OCI-LY7 (cell line): ENCODE measurements around the gene TANGO2. TPM values are rescaled to one million over a fixed set of nuclear protein-coding genes. Genes with fewer than 3 reads are reported as not detected.

Experiments used
- BruUV-seq: library from RNA; stranded (reverse); fragments of 400-500 nt; replicated peaks from 2 replicates; lab custom pipeline; 2021; lab: Mats Ljungman, UMichigan
- CTCF ChIA-PET: fragments of 300-600 bp; sonication (Branson Sonifier 250); formaldehyde crosslinking; loops from one replicate; lab custom pipeline; 2022; ENCODE audit warnings: antibody characterized with exemption; ENCODE audit not compliant: unreplicated experiment; lab: Charles Lee
- POLR2A ChIA-PET: fragments of 300-600 bp; sonication (Branson Sonifier 250); formaldehyde crosslinking; loops from one replicate; lab custom pipeline; 2022; ENCODE audit warnings: antibody characterized with exemption; lab: Charles Lee
- DNase-seq: peaks from one replicate; pipeline ENCODE4 v3.0.0-alpha.2; 2015; ENCODE audit warnings: low spot score
- H2AFZ ChIP-seq: fragments of 200-600 bp; sonication (generic), shearing (Covaris generic); 2 replicates; pipeline ENCODE4 v1.6.1; 2014; ENCODE audit warnings: mild to moderate bottlenecking, antibody characterized with exemption, low read length, moderate library complexity
- H3K27ac ChIP-seq: fragments of 200-600 bp; sonication (generic); 2 replicates; pipeline ENCODE4 v1.5.1; 2014; ENCODE audit warnings: mixed run types, low read depth, mild to moderate bottlenecking, moderate library complexity, low read length, inconsistent platforms; ENCODE audit not compliant: poor library complexity, severe bottlenecking
- H3K36me3 ChIP-seq: fragments of 200-600 bp; sonication (generic); 2 replicates; pipeline ENCODE4 v1.6.1; 2014; ENCODE audit warnings: mild to moderate bottlenecking, antibody characterized with exemption, low read length, moderate library complexity, mixed read lengths; ENCODE audit not compliant: insufficient read depth
- H3K4me1 ChIP-seq: fragments of 200-600 bp; sonication (generic); 2 replicates; pipeline ENCODE4 v1.5.1; 2014; ENCODE audit warnings: mild to moderate bottlenecking, low read length; ENCODE audit not compliant: insufficient read depth, poor library complexity, severe bottlenecking
- H3K4me2 ChIP-seq: fragments of 200-600 bp; sonication (generic); 2 replicates; pipeline ENCODE4 v1.6.1; 2014; ENCODE audit warnings: mild to moderate bottlenecking, low read length
- H3K4me3 ChIP-seq: fragments of 200-600 bp; sonication (generic); 2 replicates; pipeline ENCODE4 v1.5.1; 2014; ENCODE audit warnings: mild to moderate bottlenecking, low read depth, low read length; ENCODE audit not compliant: poor library complexity, severe bottlenecking
- H3K79me2 ChIP-seq: fragments of 200-600 bp; sonication (generic); 2 replicates; pipeline ENCODE4 v1.6.1; 2016; ENCODE audit warnings: low read depth, mild to moderate bottlenecking, low read length, moderate library complexity, mixed read lengths; ENCODE audit not compliant: insufficient read depth
- H3K9me2 ChIP-seq: fragments of 200-600 bp; sonication (generic); 2 replicates; pipeline ENCODE4 v1.6.1; 2016; ENCODE audit warnings: mild to moderate bottlenecking, low read length, mixed read lengths; ENCODE audit not compliant: insufficient read depth
- H3K9me3 ChIP-seq: fragments of 200-600 bp; sonication (generic); 2 replicates; pipeline ENCODE4 v1.6.1; 2014; ENCODE audit warnings: mild to moderate bottlenecking, mixed run types, low read length, mixed read lengths
- H4K20me1 ChIP-seq: fragments of 200-600 bp; sonication (generic); 2 replicates; pipeline ENCODE4 v1.6.1; 2014; ENCODE audit warnings: mild to moderate bottlenecking, antibody characterized with exemption, low read length, moderate library complexity, mixed read lengths; ENCODE audit not compliant: insufficient read depth
- EZH2phosphoT487 ChIP-seq: fragments of 200-600 bp; sonication (generic); IDR thresholded peaks from 2 replicates; pipeline ENCODE4 v1.6.1; 2018; ENCODE audit warnings: low read depth, borderline replicate concordance, mild to moderate bottlenecking, mixed run types, antibody characterized with exemption, low read length, moderate library complexity, mixed read lengths
- intact Hi-C: fragments of 100-400 bp; cut with micrococcal nuclease; formaldehyde crosslinking; loops from one replicate; pipeline ENCODE4 v1.10.0; 2022; ENCODE audit not compliant: unreplicated experiment
- total RNA-seq, 2 experiments: library from RNA; depleted of rRNA in 1 of 2; stranded (reverse); fragments of >200 nt in 1 of 2; shearing (Covaris generic) in 1 of 2; gene quantifications; 2 replicates each; pipeline ENCODE4 v1.2.3, GENCODE V29; 2014 to 2022
- TF ChIP-seq, protein P1 (sequence below): fragments of 200-600 bp; sonication (generic); conservative IDR thresholded peaks from 2 replicates; pipeline ENCODE4 v1.5.1; 2014; ENCODE audit warnings: mild to moderate bottlenecking, antibody characterized with exemption, low read length, moderate library complexity, mixed read lengths

The TANGO2 gene
- total RNA-seq, 2 experiments from 2014 or later: 18.3 to 23.3 TPM

DNA sequence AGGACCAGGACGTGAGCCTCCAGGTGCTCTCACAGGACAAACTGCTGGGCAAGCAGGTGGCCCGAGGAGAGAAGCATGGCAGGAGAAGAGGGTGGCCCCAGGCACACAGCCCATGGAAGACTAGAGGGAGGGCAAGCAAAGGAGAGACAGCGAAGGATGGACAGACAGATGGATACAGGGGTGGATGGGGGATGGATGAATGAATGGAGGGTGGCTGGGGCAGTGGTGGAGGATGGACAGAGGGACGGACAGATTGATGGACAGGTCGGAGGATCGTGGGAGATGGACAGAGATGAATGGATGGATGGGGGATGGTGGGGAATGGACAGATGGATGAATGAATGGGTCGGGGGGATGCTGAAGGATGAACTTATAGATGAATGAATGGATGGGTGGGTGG, 27.0 kb upstream of the TANGO2 start:
- Histone ChIP-seq H3K79me2 (no peaks in the 10 kb centered on the region), H3K4me3 (no peak overlapping the region), H3K4me2 (no peak overlapping the region), H3K36me3 (no peaks in the 10 kb centered on the region), H3K9me2 (no peaks in the 10 kb centered on the region), H3K9me3 (no peaks in the 10 kb centered on the region), H2AFZ (no peak overlapping the region), H3K27ac (no peak overlapping the region), H4K20me1 (no peaks in the 10 kb centered on the region), H3K4me1 (no peaks in the 10 kb centered on the region)
- ChIA-PET POLR2A (no interaction called here), CTCF (no interaction called here)
- BruUV-seq: no TSS peak
- intact Hi-C loops: no loop called here
- DNase-seq: no peak
- TF ChIP-seq, protein P1, sequence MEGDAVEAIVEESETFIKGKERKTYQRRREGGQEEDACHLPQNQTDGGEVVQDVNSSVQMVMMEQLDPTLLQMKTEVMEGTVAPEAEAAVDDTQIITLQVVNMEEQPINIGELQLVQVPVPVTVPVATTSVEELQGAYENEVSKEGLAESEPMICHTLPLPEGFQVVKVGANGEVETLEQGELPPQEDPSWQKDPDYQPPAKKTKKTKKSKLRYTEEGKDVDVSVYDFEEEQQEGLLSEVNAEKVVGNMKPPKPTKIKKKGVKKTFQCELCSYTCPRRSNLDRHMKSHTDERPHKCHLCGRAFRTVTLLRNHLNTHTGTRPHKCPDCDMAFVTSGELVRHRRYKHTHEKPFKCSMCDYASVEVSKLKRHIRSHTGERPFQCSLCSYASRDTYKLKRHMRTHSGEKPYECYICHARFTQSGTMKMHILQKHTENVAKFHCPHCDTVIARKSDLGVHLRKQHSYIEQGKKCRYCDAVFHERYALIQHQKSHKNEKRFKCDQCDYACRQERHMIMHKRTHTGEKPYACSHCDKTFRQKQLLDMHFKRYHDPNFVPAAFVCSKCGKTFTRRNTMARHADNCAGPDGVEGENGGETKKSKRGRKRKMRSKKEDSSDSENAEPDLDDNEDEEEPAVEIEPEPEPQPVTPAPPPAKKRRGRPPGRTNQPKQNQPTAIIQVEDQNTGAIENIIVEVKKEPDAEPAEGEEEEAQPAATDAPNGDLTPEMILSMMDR: no peak
- no peak for TF ChIP-seq EZH2phosphoT487

DNA sequence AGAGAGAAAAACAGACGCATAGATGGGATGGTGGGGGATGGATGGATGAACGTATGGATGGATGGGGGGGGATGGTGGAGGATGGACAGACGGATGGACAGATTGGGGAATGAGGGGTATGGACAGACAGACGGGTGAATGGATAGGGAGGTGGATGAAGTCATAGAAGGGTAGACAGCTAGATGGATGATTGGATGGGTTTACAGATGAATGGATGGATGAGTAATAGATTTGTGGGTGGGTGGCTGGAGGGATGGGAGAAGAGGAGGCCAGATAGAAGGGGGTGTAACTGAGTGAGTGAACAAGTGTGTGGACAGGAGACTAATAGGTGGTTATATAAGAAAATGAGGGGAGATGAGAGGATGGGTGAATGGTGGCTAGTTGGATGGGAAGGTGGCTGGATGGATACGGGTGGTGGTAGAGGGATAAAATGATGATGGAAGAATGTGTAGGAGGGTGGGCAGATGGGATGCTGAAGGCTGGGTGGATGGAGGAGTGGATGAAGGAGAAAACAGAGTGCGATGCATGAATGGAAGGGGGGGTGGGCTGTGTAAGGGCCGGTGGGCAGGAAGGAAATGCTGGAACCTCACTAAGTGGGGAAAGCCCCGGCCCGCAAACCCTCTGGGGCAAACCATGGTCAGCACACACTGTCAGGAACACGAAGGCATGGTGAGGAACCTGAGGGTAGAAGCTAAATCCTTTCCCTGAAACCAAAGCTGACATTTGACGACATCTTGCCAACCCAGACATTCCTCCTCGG, 25.9 kb upstream of the TANGO2 start:
- no peaks in the 10 kb centered on the region for H3K9me3 ChIP-seq
- H3K4me2 ChIP-seq: no peak overlapping the region
- no peaks in the 10 kb centered on the region for H3K79me2 ChIP-seq
- no peak overlapping the region for H3K27ac ChIP-seq
- no peak overlapping the region for H3K4me3 ChIP-seq
- H2AFZ ChIP-seq: no peak overlapping the region
- H4K20me1 ChIP-seq: no peaks in the 10 kb centered on the region
- ChIA-PET CTCF (no interaction called here), POLR2A (no interaction called here)
- H3K36me3 ChIP-seq: no peaks in the 10 kb centered on the region
- no peaks in the 10 kb centered on the region for H3K9me2 ChIP-seq
- no peaks in the 10 kb centered on the region for H3K4me1 ChIP-seq
- intact Hi-C loops: no loop called here
- BruUV-seq: no TSS peak
- no peak for DNase-seq
- TF ChIP-seq, protein P1: no peak
- TF ChIP-seq EZH2phosphoT487: no peak

DNA sequence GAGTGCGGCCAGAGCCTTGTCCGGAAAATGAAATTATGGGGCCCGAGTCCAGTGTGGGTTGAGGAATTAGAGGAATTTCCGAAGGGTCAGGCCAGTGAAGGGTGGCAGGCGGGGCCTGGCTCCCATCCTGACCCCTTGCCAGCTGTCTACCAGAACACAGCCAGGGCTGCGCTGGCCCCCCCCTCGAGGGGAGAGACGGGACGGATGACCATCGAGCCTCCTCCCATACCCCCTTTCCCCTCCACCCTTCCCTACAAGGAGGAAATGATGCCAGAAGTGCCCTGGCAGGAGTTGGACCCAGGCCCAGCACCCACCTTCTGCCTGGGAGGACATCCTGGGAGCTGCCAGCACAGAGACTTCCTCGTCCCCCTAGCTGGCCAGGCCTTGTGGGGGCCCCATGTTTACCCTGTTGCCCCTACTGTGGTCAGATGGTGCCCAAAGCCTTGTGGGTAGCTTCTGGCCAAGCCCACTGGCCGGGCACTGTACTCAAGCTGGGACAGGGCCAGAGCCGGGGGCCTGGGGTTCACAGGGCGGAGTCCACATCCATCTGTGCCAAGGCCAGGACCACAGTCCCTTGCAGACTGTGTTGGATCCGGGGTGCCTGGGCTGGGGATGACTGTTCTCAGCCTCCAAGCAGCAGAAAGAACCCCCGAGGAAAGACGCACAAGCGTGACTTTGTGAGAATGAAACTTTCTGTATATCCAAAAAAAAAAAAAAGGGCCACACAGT, 25.1 kb upstream of the TANGO2 start:
- BruUV-seq: no TSS peak
- H3K4me1 ChIP-seq: no peaks in the 10 kb centered on the region
- H3K27ac ChIP-seq: no peak overlapping the region
- no peaks in the 10 kb centered on the region for H3K36me3 ChIP-seq
- H4K20me1 ChIP-seq: no peaks in the 10 kb centered on the region
- no peaks in the 10 kb centered on the region for H3K9me2 ChIP-seq
- POLR2A ChIA-PET: no interaction called here
- H2AFZ ChIP-seq: no peak overlapping the region
- no peak overlapping the region for H3K4me3 ChIP-seq
- no peaks in the 10 kb centered on the region for H3K79me2 ChIP-seq
- TF ChIP-seq, protein P1: no peak
- no peak for TF ChIP-seq EZH2phosphoT487
- CTCF ChIA-PET: no interaction called here
- no peaks in the 10 kb centered on the region for H3K9me3 ChIP-seq
- no peak overlapping the region for H3K4me2 ChIP-seq
- DNase-seq: no peak
- intact Hi-C loops: no loop called here
